GM18505 (cell line): Measurements from ENCODE around the gene TMEM248.
"Not testable (repeated sequence)": the region's sequence is repeated elsewhere in the genome, so short reads cannot be mapped to it uniquely, and the experiment has no call there.

Experiments
- ATAC-seq: cut with Tn5 transposase; IDR thresholded peaks from one replicate; pipeline ENCODE4 v1.9.1; 2021; ENCODE audit not compliant: unreplicated experiment
- POLR2A ChIP-seq: IDR thresholded peaks from 4 replicates; pipeline ENCODE4 v1.6.1; 2011; ENCODE audit warnings: borderline replicate concordance; ENCODE audit not compliant: insufficient read depth, insufficient read length; ENCODE audit errors: extremely low read depth

The TMEM248 gene

DNA sequence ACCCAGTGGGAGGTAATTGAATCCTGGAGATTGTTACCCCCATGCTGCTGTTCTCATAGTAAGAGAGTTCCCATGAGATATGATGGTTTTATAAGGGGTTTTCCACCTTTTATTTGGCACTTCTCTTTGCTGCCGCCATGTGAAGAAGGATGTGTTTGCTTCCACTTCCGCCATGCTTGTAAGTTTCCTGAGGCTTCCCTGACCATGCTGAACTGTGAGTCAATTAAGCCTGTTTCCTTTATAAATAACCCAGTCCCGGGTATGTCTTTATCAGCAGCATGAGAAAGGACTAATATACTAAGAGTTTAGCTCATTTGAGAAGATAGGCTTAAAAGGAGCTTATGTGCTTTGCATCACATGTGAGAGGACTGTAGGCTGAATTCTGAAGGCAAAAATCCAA is 29.3 kb downstream of the TMEM248 start:
- ATAC-seq = no peak
- no peak for TF ChIP-seq POLR2A

DNA sequence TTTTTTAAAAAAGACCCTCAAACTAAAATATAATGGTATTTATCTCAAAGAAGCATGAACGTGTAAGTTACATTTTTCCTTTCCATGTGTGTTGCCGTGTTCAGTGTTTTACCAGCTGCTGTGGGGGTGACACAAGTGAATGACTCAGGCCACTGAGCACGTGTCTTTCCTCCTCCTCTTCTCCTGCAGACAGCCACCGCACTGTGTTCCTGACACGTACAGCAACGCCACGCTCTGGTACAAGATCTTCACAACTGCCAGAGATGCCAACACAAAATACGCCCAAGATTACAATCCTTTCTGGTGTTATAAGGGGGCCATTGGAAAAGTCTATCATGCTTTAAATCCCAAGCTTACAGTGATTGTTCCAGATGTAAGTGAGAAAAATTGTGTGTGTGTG is 29.7 kb downstream of the TMEM248 start:
- no peak for ATAC-seq
- no peak for TF ChIP-seq POLR2A

- no peak for ATAC-seq
- TF ChIP-seq POLR2A = no peak
Observed at GRCh38 chr7:66952343-66953043, 31.5 kb downstream of the TMEM248 start.

DNA sequence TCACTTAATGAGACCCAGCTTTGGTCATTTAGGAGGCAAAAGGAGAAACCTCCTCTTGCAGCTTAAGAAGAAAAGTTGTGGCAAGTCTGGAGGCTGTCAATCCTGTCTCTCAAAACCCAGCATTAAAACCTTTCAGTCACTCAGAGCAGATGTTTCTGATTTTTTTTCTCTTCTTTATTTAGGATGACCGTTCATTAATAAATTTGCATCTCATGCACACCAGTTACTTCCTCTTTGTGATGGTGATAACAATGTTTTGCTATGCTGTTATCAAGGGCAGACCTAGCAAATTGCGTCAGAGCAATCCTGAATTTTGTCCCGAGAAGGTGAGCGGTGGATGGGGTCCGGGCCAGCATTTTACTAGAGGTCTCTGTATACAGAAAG is 32.0 kb downstream of the TMEM248 start:
- no peak for ATAC-seq
- no peak for TF ChIP-seq POLR2A

GRCh38 chr7:66957595-66958290 is 36.7 kb downstream of the TMEM248 start:
- TF ChIP-seq POLR2A = no peak
- no peak for ATAC-seq

DNA sequence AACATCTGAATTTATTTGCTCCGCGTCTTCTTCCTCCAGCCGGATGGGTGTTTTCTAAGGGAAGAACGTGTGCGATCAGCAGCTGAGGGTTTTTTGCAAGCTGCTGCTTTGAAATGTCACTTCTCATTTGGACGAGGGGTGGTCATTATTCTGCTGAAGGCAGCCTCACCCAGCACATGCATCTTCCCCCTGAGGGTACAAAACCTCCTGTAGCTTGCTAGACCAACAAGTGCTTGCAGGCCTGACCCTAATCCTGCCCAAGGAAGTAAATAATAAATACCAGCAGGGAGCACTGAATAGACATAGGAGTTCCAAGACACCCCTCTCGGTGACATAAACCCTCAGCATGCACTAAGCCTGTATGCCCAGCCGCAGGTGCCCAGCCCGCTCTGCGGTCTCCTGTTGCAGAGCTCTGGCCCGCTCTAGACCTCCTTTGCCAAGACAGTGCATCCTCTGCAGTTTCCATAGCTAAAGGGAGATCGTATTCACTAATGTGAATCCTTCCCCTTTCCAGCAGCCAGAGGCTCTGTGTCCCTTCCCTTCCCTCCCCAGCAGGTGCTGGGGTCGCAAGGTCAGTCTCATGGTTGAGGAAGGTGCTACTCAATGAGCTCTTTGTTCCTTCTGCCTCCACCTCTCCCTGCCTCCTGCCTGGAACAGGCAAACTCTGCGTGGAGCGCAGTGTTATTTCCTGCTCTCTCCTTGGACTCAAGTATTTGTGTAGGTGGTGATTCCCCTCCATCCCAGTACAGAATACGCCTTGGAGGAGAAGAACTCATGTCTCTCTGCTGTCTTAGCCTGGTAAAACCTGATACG is 37.7 kb downstream of the TMEM248 start:
- no peak for ATAC-seq
- TF ChIP-seq POLR2A = no peak

DNA sequence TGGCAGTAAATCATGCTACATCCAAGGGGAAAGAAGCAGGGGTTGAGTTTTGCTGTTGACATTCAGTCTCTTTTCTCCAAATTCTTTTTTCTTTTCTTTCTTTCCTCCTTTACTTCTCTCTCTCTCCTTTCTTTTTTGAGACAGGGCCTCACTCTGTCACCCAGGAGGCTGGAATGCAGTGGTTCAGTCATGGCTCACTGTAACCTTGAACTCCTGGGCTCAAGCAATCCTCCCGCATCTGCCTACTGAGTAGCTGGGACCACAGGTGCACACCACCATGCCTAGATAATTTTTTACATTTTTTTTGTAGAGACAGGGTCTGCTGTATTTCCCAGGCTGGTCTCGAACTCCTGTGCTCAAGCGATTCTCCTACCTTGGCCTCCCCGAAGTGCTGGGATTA is 39.2 kb downstream of the TMEM248 start:
- ATAC-seq = no peak

DNA sequence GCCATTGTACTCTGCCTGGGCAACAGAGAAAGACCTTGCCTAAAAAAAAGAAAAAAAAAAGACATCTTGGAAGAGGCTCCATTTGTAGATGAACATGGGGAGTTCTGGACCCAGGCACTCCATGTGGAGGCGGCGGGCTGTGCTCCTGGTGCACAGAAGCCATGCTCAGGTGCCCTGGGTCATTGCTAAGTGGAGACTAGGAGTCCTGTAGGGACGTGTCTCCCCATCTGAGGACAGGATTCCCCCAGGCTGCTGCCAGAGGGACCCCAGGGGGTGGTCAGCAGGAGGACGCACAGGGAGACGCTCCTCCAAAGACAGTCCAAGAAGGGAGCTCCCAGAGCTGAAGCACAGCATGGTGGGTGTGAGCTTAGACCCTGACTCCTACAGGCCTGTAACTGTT is 40.1 kb downstream of the TMEM248 start:
- ATAC-seq = no peak
- TF ChIP-seq POLR2A = peak; percentile 17

More for the DNA sequence above, 39.2 kb downstream of the TMEM248 start:
- TF ChIP-seq POLR2A = no peak

DNA sequence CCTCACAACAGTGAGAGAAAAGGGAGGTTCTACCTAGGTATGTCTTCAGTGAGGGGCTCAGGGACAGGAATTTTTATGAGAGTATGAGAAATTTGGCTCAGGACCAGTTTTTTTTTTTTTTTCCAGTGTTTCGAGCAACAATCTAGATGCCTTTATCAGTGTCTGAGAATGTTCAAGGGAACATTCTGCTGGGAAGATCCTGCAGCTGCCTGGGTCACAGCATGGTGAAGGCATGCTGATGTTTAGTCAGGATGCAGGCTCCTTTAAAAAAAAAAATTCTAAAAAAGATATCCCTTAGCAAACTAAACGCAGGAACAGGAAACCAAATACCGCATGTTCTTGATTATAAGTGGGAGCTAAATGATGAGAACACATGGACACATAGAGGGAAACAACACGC is 43.4 kb downstream of the TMEM248 start:
- TF ChIP-seq POLR2A = no peak
- no peak for ATAC-seq

DNA sequence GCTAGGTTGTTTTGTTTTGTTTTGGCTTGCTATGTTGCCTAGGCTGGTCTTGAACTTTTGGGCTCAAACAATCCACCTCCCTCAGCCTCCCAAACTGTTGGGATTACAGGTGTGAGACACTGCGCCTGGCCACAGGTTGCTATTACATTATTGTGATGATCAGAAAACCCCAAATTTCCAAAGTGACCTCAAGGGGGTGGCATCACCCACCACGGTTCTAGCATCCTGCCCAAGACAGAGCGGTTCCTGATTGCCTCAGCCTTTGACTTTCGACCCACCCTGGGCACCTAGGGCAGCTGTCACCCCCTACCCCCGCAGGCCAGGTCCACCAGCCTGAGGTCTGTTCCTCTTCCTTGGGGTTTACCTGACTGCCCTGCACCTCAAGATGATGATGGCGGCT is 46.0 kb downstream of the TMEM248 start:
- TF ChIP-seq POLR2A = no peak
- no peak for ATAC-seq

DNA sequence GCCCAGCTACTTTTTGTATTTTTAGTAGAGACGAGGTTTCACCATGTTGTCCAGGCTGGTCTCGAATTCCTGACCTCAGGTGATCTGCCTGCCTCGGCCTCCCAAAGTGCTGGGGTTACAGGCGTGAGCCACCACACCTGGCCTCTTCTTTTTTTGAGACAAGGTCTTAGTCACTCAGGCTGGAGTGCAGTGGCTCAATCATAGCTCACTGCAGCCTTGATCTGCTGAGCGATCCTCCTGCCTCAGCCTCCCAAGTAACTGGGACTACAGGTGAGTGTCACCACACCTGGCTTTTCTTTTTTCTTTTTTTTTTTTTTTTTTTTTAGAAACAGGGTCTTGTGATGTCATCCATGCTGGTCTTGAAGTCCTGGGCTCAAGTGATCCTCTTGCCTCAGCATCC is 48.0 kb downstream of the TMEM248 start:
- ATAC-seq = not testable (repeated sequence)

- no peak for ATAC-seq
- TF ChIP-seq POLR2A = no peak
Observed at GRCh38 chr7:66970310-66970709, 49.3 kb downstream of the TMEM248 start.

- no peak for TF ChIP-seq POLR2A
- ATAC-seq = no peak
Observed at GRCh38 chr7:66974986-66975590, 54.1 kb downstream of the TMEM248 start.

DNA sequence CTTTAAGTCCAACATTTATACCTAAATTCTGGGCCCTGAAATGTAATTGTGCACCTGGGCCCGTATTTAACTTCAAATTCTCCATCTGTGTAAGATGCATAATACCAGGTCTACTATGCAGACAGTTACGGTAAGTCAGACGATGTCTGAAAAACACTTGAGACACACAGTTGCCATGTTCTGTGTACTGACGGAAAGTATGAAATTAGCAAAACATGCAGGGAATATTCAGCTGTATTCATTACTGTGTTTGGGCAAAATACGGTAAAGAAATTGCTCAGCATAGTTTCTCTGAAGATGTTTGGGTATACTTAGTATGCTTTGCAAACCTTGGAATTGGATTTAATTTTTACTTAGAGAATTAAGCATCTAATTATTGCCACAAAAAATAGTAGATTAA is 57.3 kb downstream of the TMEM248 start:
- ATAC-seq = not testable (repeated sequence)

- not testable (repeated sequence) for ATAC-seq
Observed at GRCh38 chr7:66979013-66979412, 58.0 kb downstream of the TMEM248 start.

DNA sequence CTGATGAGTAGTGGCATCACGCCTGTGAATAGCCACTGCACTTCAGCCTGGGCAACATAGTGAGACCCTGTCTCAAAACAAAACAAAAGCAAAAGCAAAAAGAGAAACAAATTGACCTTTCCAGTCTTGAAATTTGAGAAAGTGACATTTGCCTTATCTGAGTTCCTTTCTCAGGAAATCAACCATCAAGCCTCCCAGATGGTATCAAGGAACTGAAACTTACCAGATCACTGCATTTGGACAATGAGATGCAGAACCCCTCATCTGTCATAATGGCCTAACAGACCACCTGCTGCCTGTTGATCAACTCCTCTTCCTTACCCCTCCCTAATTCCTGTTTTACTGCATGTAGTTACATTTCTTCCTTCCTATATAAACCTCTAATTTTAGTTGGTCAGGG is 59.3 kb downstream of the TMEM248 start:
- not testable (repeated sequence) for ATAC-seq

GRCh38 chr7:66989552-66989951 is 68.5 kb downstream of the TMEM248 start:
- not testable (repeated sequence) for ATAC-seq

- not testable (repeated sequence) for ATAC-seq
Observed at GRCh38 chr7:66994051-66994450, 73.0 kb downstream of the TMEM248 start.

DNA sequence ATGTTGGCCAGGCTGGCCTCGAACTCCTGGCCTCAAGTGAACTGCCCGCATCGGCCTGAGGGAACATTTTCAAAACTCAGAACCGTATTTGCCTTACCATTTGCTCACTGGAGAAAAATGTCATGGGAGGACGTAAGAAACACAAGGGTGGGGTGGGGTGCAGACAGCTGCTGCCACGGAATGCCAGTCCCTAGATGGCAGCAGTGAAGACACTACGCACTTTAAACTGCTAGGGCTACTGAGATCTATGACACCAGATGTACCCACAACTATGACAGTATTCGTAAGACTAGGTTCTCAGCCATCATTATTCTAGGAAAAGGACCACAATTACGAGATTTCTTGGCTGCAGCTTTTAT is 73.6 kb downstream of the TMEM248 start:
- ATAC-seq = peak; percentile 21
